HG03558 (cell line): ENCODE data around the gene DHX15.

Source experiments
- ATAC-seq: cut with Tn5 transposase; IDR thresholded peaks from one replicate; pipeline ENCODE4 v1.9.1; 2021; ENCODE audit warnings: moderate number of reproducible peaks; ENCODE audit not compliant: unreplicated experiment; ENCODE audit errors: extremely low read depth

DHX15 gene

GRCh38 chr4:24583451-24584210 is 723 bp downstream of the DHX15 start:
- ATAC-seq: peak; percentile 3

GRCh38 chr4:24582235-24582832 is 2.0 kb downstream of the DHX15 start:
- ATAC-seq: no peak

GRCh38 chr4:24578364-24578763 is 6.0 kb downstream of the DHX15 start:
- no peak for ATAC-seq

- ATAC-seq: no peak
These were observed 8.1 kb downstream of the DHX15 start for GRCh38 chr4:24576276-24576675.

GRCh38 chr4:24574236-24574635 is 10.1 kb downstream of the DHX15 start:
- no peak for ATAC-seq

- ATAC-seq: no peak
These were observed 10.8 kb downstream of the DHX15 start for GRCh38 chr4:24573582-24573981.

GRCh38 chr4:24570574-24571236 is 13.6 kb downstream of the DHX15 start:
- no peak for ATAC-seq

- ATAC-seq: no peak
These were observed 14.2 kb downstream of the DHX15 start for GRCh38 chr4:24570172-24570571.

- ATAC-seq: no peak
These were observed 14.7 kb downstream of the DHX15 start for GRCh38 chr4:24569662-24570061.

- no peak for ATAC-seq
These were observed 15.9 kb downstream of the DHX15 start for GRCh38 chr4:24568425-24568824.

GRCh38 chr4:24565054-24565453 is 19.3 kb downstream of the DHX15 start:
- ATAC-seq: no peak

GRCh38 chr4:24564488-24564887 is 19.9 kb downstream of the DHX15 start:
- no peak for ATAC-seq

GRCh38 chr4:24561438-24562139 is 22.8 kb downstream of the DHX15 start:
- no peak for ATAC-seq

GRCh38 chr4:24560868-24561368 is 23.4 kb downstream of the DHX15 start:
- ATAC-seq: no peak

- ATAC-seq: no peak
These were observed 24.5 kb downstream of the DHX15 start for GRCh38 chr4:24559889-24560288.

GRCh38 chr4:24559032-24559821 is 25.1 kb downstream of the DHX15 start:
- ATAC-seq: no peak

- ATAC-seq: no peak
These were observed 27.0 kb downstream of the DHX15 start for GRCh38 chr4:24557026-24558025.

- ATAC-seq: no peak
These were observed 32.7 kb downstream of the DHX15 start for GRCh38 chr4:24551492-24552289.
